KMS-11 (cell line): ENCODE data around the gene ARHGAP27.

ENCODE experiments used
- H2AFZ ChIP-seq: fragments of 200-600 bp; sonication (generic); 2 replicates; pipeline ENCODE4 v1.6.1; 2016; ENCODE audit warnings: antibody characterized with exemption, mixed run types, low read depth
- H3K27ac ChIP-seq: fragments of 200-600 bp; sonication (generic); 2 replicates; pipeline ENCODE4 v1.6.1; 2016; ENCODE audit warnings: mild to moderate bottlenecking, mixed run types
- H3K27me3 ChIP-seq: fragments of 200-600 bp; sonication (generic); 2 replicates; pipeline ENCODE4 v1.6.1; 2017; ENCODE audit warnings: mild to moderate bottlenecking, low read depth, mixed run types, moderate library complexity; ENCODE audit not compliant: insufficient read depth
- H3K36me3 ChIP-seq: fragments of 200-600 bp; sonication (generic); 2 replicates; pipeline ENCODE4 v1.6.1; 2017; ENCODE audit warnings: mild to moderate bottlenecking, mixed run types; ENCODE audit not compliant: insufficient read depth
- H3K4me1 ChIP-seq: fragments of 200-600 bp; sonication (generic); 2 replicates; pipeline ENCODE4 v1.6.1; 2016; ENCODE audit warnings: mild to moderate bottlenecking, low read depth, mixed run types; ENCODE audit not compliant: poor library complexity, severe bottlenecking
- H3K4me2 ChIP-seq: fragments of 200-600 bp; sonication (generic); 2 replicates; pipeline ENCODE4 v1.7.0; 2016; ENCODE audit warnings: mild to moderate bottlenecking, mixed run types
- H3K4me3 ChIP-seq: fragments of 200-600 bp; sonication (generic); IDR thresholded peaks from 2 replicates; pipeline ENCODE4 v1.6.1; 2017; ENCODE audit warnings: low read depth, low read length, mixed read lengths; ENCODE audit not compliant: insufficient read depth
- H3K79me2 ChIP-seq: fragments of 200-600 bp; sonication (generic); 2 replicates; pipeline ENCODE4 v1.6.1; 2016; ENCODE audit warnings: low read depth, mixed run types; ENCODE audit not compliant: insufficient read depth
- H3K9ac ChIP-seq: fragments of 200-600 bp; sonication (generic); 2 replicates; pipeline ENCODE4 v1.6.1; 2016; ENCODE audit warnings: mild to moderate bottlenecking, mixed run types
- H4K20me1 ChIP-seq: fragments of 200-600 bp; sonication (generic); 2 replicates; pipeline ENCODE4 v1.6.1; 2016; ENCODE audit warnings: mild to moderate bottlenecking, mixed run types; ENCODE audit not compliant: insufficient read depth
- CTCF ChIP-seq: fragments of 200-600 bp; sonication (generic); conservative IDR thresholded peaks from 2 replicates; pipeline ENCODE4 v1.6.1; 2017; ENCODE audit warnings: low read depth, mild to moderate bottlenecking, antibody characterized with exemption, low read length, moderate library complexity, mixed read lengths

The ARHGAP27 gene

GRCh38 chr17:45402916-45403315 lies 29.8 kb downstream of the ARHGAP27 start:
- Histone ChIP-seq H2AFZ (no peak overlapping the region), H3K4me1 (peaks cover 2% of the 10 kb centered on the region), H3K36me3 (no peaks in the 10 kb centered on the region; the same call in 1 of the 2 replicates), H3K9ac (no peak overlapping the region), H3K4me2 (no peak overlapping the region), H3K27ac (no peak overlapping the region), H3K79me2 (peaks cover 11% of the 10 kb centered on the region; the same call in 1 of the 2 replicates), H3K4me3 (no peak overlapping the region), H3K27me3 (no peaks in the 10 kb centered on the region), H4K20me1 (no peaks in the 10 kb centered on the region)
- no peak for TF ChIP-seq CTCF

- Histone ChIP-seq H3K27ac (no peak overlapping the region), H2AFZ (no peak overlapping the region), H3K4me1 (no peaks in the 10 kb centered on the region), H3K9ac (no peak overlapping the region), H3K4me3 (no peak overlapping the region), H3K4me2 (no peak overlapping the region), H4K20me1 (no peaks in the 10 kb centered on the region), H3K27me3 (no peaks in the 10 kb centered on the region), H3K36me3 (no peaks in the 10 kb centered on the region), H3K79me2 (no peaks in the 10 kb centered on the region)
- TF ChIP-seq CTCF = no peak
Measured at GRCh38 chr17:45398800-45399199, 33.9 kb downstream of the ARHGAP27 start.

- no peaks in the 10 kb centered on the region for H3K4me1 ChIP-seq
- H3K4me2 ChIP-seq = no peak overlapping the region
- H3K36me3 ChIP-seq = no peaks in the 10 kb centered on the region
- TF ChIP-seq CTCF = no peak
- H4K20me1 ChIP-seq = no peaks in the 10 kb centered on the region
- H2AFZ ChIP-seq = no peak overlapping the region
- no peak overlapping the region for H3K9ac ChIP-seq
- no peak overlapping the region for H3K27ac ChIP-seq
- H3K4me3 ChIP-seq = no peak overlapping the region
- no peaks in the 10 kb centered on the region for H3K79me2 ChIP-seq
- no peaks in the 10 kb centered on the region for H3K27me3 ChIP-seq
Measured at GRCh38 chr17:45397796-45398195, 34.9 kb downstream of the ARHGAP27 start.

GRCh38 chr17:45396496-45397205 lies 36.0 kb downstream of the ARHGAP27 start:
- H3K4me3 ChIP-seq = no peak overlapping the region
- no peak overlapping the region for H3K27ac ChIP-seq
- no peaks in the 10 kb centered on the region for H3K36me3 ChIP-seq

More at GRCh38 chr17:45396496-45397205, 36.0 kb downstream of the ARHGAP27 start:
- Histone ChIP-seq H3K27me3 (no peaks in the 10 kb centered on the region), H3K4me1 (no peaks in the 10 kb centered on the region), H3K79me2 (no peaks in the 10 kb centered on the region), H4K20me1 (no peaks in the 10 kb centered on the region), H2AFZ (no peak overlapping the region), H3K4me2 (no peak overlapping the region), H3K9ac (no peak overlapping the region)
- TF ChIP-seq CTCF = no peak
